HepG2 (cell line): ENCODE data around the gene TTYH2. TPM values are rescaled to one million over a fixed set of nuclear protein-coding genes. Genes with fewer than 3 reads are reported as not detected.

Experiments
- ATAC-seq: fragments of 200-7000 bp; cut with Tn5 transposase; 3 replicates; pipeline ENCODE4 v1.9.1; 2020; ENCODE audit warnings: mild to moderate bottlenecking, moderate library complexity
- BruUV-seq: library from RNA; stranded (reverse); fragments of 400-500 nt; replicated peaks from 2 replicates; lab custom pipeline; 2021; lab: Mats Ljungman, UMichigan
- CTCF ChIA-PET: fragments of 300-600 bp; formaldehyde crosslinking; extraction: SDS; loops from one replicate; lab custom pipeline; 2021; ENCODE audit warnings: low total read pairs, inconsistent platforms, low intra/inter-chr PET ratio; lab: Yijun Ruan, JAX
- POLR2A ChIA-PET: fragments of 350-600 bp; sonication (Branson Sonifier 250); formaldehyde crosslinking; loops from one replicate; lab custom pipeline; 2020; ENCODE audit warnings: antibody characterized with exemption, inconsistent platforms; lab: Yijun Ruan, JAX
- DNase-seq: peaks from one replicate; pipeline ENCODE4 v3.0.0-alpha.2; 2015; ENCODE audit warnings: low spot score
- FAIRE-seq: peaks from 3 replicates; lab custom pipeline; 2011; peaks lifted over from hg19 to GRCh38; lab: Jason Lieb, UNC
- H2AFZ ChIP-seq: one replicate; pipeline ENCODE4 v1.6.1; 2011; ENCODE audit warnings: low read length, inconsistent platforms
- H3K27ac ChIP-seq: fragments of 300-600 bp; 3 replicates; pipeline ENCODE4 v1.8.0; 2011; ENCODE audit warnings: mixed run types, mild to moderate bottlenecking, mixed read lengths, low read length, inconsistent platforms; ENCODE audit not compliant: insufficient read depth; ENCODE audit errors: extremely low read length
- H3K27me3 ChIP-seq, 2 experiments: fragments of 200-600 bp in 1 of 2; 2 replicates in 1 of 2; 3 replicates in 1 of 2; pipeline versions ENCODE4 v1.6.0 to v1.8.0; 2011; ENCODE audit warnings: low read length in 2 of 2, mild to moderate bottlenecking in 2 of 2, moderate library complexity in 2 of 2, inconsistent platforms in 1 of 2; ENCODE audit not compliant: insufficient read depth in 2 of 2, control insufficient read depth in 1 of 2
- H3K36me3 ChIP-seq, 2 experiments: fragments of 200-600 bp in 1 of 2; replicated peaks in 1 of 2; 2 replicates in 1 of 2; 3 replicates in 1 of 2; pipeline versions ENCODE4 v1.5.1 to v1.8.0; 2011; ENCODE audit warnings: low read length in 2 of 2, inconsistent platforms in 1 of 2; ENCODE audit not compliant: insufficient read depth in 2 of 2, control insufficient read depth in 1 of 2
- H3K4me1 ChIP-seq: 2 replicates; pipeline ENCODE4 v1.5.1; 2012; ENCODE audit warnings: low read length, inconsistent platforms; ENCODE audit not compliant: insufficient read depth
- H3K4me2 ChIP-seq: 2 replicates; pipeline ENCODE4 v1.6.0; 2011; ENCODE audit warnings: low read depth, low read length, inconsistent platforms
- H3K4me3 ChIP-seq, 3 experiments: fragments of 200-600 bp in 1 of 3; sonication (generic), shearing (Covaris generic) in 1 of 3; replicated peaks in 1 of 3; 2 replicates each; pipeline ENCODE4 v1.5.1; 2011 to 2016; ENCODE audit warnings: low read length in 3 of 3, inconsistent platforms in 2 of 3, low read depth in 2 of 3, mild to moderate bottlenecking in 2 of 3, control low read depth in 1 of 3, mixed read lengths in 1 of 3; ENCODE audit not compliant: insufficient read depth in 1 of 3
- H3K79me2 ChIP-seq: one replicate; pipeline ENCODE4 v1.6.1; 2011; ENCODE audit warnings: low read length, inconsistent platforms; ENCODE audit not compliant: insufficient read depth
- H3K9ac ChIP-seq: 2 replicates; pipeline ENCODE4 v1.6.0; 2011; ENCODE audit warnings: mild to moderate bottlenecking, low read depth, low read length, inconsistent platforms; ENCODE audit not compliant: insufficient read depth
- H3K9me3 ChIP-seq: 2 replicates; pipeline ENCODE4 v1.5.1; 2012; ENCODE audit warnings: mild to moderate bottlenecking, low read length
- H4K20me1 ChIP-seq: 2 replicates; pipeline ENCODE4 v1.6.0; 2011; ENCODE audit warnings: inconsistent platforms, mild to moderate bottlenecking, low read length, moderate library complexity; ENCODE audit not compliant: insufficient read depth
- GLI4 ChIP-seq: sonication (generic); formaldehyde crosslinking; IDR thresholded peaks from 2 replicates; pipeline ENCODE4 v1.5.1; 2020; ENCODE audit warnings: missing genetic modification reagents, mild to moderate bottlenecking, moderate library complexity, borderline replicate concordance
- NPAS2 ChIP-seq: sonication (generic); formaldehyde crosslinking; IDR thresholded peaks from 2 replicates; pipeline ENCODE4 v1.8.0; 2022; ENCODE audit warnings: mild to moderate bottlenecking, missing genetic modification reagents, borderline replicate concordance
- PCBP2 ChIP-seq: fragments of 200-400 bp; formaldehyde crosslinking; optimal IDR thresholded peaks from 2 replicates; pipeline ENCODE3; 2018; ENCODE audit warnings: low read length, low read depth; ENCODE audit not compliant: poor library complexity, severe bottlenecking
- RAD21 ChIP-seq: fragments of 450-650 bp; formaldehyde crosslinking; IDR thresholded peaks from 2 replicates; pipeline ENCODE4 v1.5.0; 2020; ENCODE audit warnings: mild to moderate bottlenecking
- REPIN1 ChIP-seq: sonication (generic); formaldehyde crosslinking; IDR thresholded peaks from 2 replicates; pipeline ENCODE4 v1.8.0; 2022; ENCODE audit warnings: missing genetic modification reagents, low read depth, mild to moderate bottlenecking, borderline replicate concordance
- SAP130 ChIP-seq: IDR thresholded peaks from 2 replicates; pipeline ENCODE4 v1.6.1; 2016; ENCODE audit warnings: low read depth
- SMC3 ChIP-seq: IDR thresholded peaks from 2 replicates; pipeline ENCODE4 v1.6.1; 2011; ENCODE audit warnings: low read length, improper control_type of control experiment
- SRF ChIP-seq: IDR thresholded peaks from 2 replicates; pipeline ENCODE4 v1.6.1; 2011; ENCODE audit warnings: mild to moderate bottlenecking, low read depth, low read length, moderate library complexity
- STAG1 ChIP-seq: sonication (generic); formaldehyde crosslinking; IDR thresholded peaks from 2 replicates; pipeline ENCODE4 v1.4.0; 2020; ENCODE audit warnings: missing genetic modification reagents
- XRCC5 ChIP-seq: fragments of 200-400 bp; formaldehyde crosslinking; optimal IDR thresholded peaks from 2 replicates; pipeline ENCODE3; 2017; ENCODE audit warnings: mild to moderate bottlenecking, low read length
- ZNF780A ChIP-seq: sonication (generic); formaldehyde crosslinking; IDR thresholded peaks from 2 replicates; pipeline ENCODE4 v1.8.0; 2022; ENCODE audit warnings: mild to moderate bottlenecking, missing genetic modification reagents, moderate library complexity
- ZNF782 ChIP-seq: sonication (generic); formaldehyde crosslinking; IDR thresholded peaks from 2 replicates; pipeline ENCODE4 v1.4.0; 2020; ENCODE audit warnings: missing genetic modification reagents, mild to moderate bottlenecking, borderline replicate concordance
- ZNF816 ChIP-seq: sonication (generic); formaldehyde crosslinking; IDR thresholded peaks from 2 replicates; pipeline ENCODE4 v1.8.0; 2022; ENCODE audit warnings: missing genetic modification reagents, mild to moderate bottlenecking, borderline replicate concordance
- WGBS: methylation state at CpG from one replicate; pipeline ENCODE4 v1.1.6; 2017; ENCODE audit warnings: low lambda C conversion rate; 5-methylcytosine and 5-hydroxymethylcytosine counted together
- in situ Hi-C: cut with HindIII; loops from 2 replicates; pipeline ENCODE4 v1.10.0; 2017; ENCODE audit warnings: low pct_unique_long_range_greater_than_20kb; ENCODE audit not compliant: extremely low pct_ligation_motif_present
- intact Hi-C: fragments of 100-400 bp; cut with micrococcal nuclease; formaldehyde crosslinking; loops from one replicate; pipeline ENCODE4 v1.10.0; 2022; ENCODE audit not compliant: unreplicated experiment
- polyA plus RNA-seq, 8 experiments: library from polyadenylated mRNA; depleted of rRNA in 3 of 8; stranded (reverse) in 7 of 8; unstranded in 1 of 8; fragments of >200 nt; fragmentation: Illumina TruSeq in 4 of 8; extraction: Trizol in 4 of 8; gene quantifications; 2 replicates each; pipeline versions ENCODE4 v1.2.1 to v1.2.3, GENCODE V29; 2011 to 2016; ENCODE audit warnings: low read depth in 4 of 8, missing spikeins in 1 of 8, mixed read lengths in 1 of 8; ENCODE audit not compliant: insufficient read depth in 1 of 8
- total RNA-seq, 5 experiments: library from RNA; depleted of rRNA; stranded (reverse); fragments of >200 nt; fragmentation: Illumina TruSeq; extraction: Trizol; gene quantifications; 2 replicates each; pipeline ENCODE4 v1.2.3, GENCODE V29; 2016; ENCODE audit warnings: low read depth in 1 of 5
- TF ChIP-seq, protein P1 (sequence below): sonication (generic); formaldehyde crosslinking; IDR thresholded peaks from 2 replicates; pipeline ENCODE4 v1.5.1; 2020; ENCODE audit warnings: missing genetic modification reagents, mild to moderate bottlenecking, borderline replicate concordance
- TF ChIP-seq, protein P2 (sequence below): sonication (generic); formaldehyde crosslinking; IDR thresholded peaks from 2 replicates; pipeline ENCODE4 v1.4.0; 2020; ENCODE audit warnings: missing genetic modification reagents, borderline replicate concordance
- TF ChIP-seq, protein P3 (sequence below): sonication (generic); formaldehyde crosslinking; IDR thresholded peaks from 2 replicates; pipeline ENCODE4 v1.5.0; 2020; ENCODE audit warnings: mild to moderate bottlenecking, missing genetic modification reagents, moderate library complexity
- TF ChIP-seq, protein P4 (sequence below): sonication (generic); formaldehyde crosslinking; IDR thresholded peaks from 2 replicates; pipeline ENCODE4 v1.4.0; 2020; ENCODE audit warnings: missing genetic modification reagents, low read depth, mild to moderate bottlenecking, borderline replicate concordance

The TTYH2 gene
- total and polyA plus RNA-seq, 2 of the 13 experiments (the other 11 are each of a cell fraction or from before 2014, with no cell fraction given), result 0.77 to 0.96 TPM

DNA sequence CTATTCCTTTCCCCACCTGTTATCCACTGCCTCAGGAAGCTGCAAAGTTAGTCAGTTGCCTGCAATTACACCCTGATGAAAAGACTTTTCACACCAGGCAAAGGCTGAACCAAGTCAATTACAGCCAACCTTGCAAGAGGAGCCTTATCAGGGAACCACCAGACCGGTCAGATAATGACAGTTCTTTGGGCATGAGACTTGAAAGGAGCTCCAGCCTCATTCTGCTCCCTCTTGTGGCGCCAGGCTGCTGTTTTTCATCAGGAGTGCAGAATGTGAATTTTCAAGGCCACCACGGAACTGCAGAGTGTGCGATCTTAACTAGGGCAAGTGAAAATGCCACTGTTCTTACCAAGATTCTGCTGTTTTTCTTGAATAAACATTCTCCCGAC lies 83.2 kb downstream of the TTYH2 start:
- H2AFZ ChIP-seq, result no peak overlapping the region
- FAIRE-seq, result peak; percentile 70
- peak; percentile 87 for ATAC-seq
- 5% methylated on average over 5 of the region's 5 CpGs for WGBS
- intact Hi-C loops, result loop anchor here (1.0 kb wide), 1 partner anchor 83 kb away; the partner anchor contains the start of gene TTYH2
- H4K20me1 ChIP-seq, result no peaks in the 10 kb centered on the region
- no peak overlapping the region for H3K27ac ChIP-seq
- peak; percentile 65 for DNase-seq
- CTCF ChIA-PET, result no interaction called here
- no peak for TF ChIP-seq PCBP2
- TF ChIP-seq, protein P1, sequence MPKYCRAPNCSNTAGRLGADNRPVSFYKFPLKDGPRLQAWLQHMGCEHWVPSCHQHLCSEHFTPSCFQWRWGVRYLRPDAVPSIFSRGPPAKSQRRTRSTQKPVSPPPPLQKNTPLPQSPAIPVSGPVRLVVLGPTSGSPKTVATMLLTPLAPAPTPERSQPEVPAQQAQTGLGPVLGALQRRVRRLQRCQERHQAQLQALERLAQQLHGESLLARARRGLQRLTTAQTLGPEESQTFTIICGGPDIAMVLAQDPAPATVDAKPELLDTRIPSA (CRISPR knock-in tag), result no peak
- TF ChIP-seq ZNF816 (CRISPR knock-in tag), result no peak
- peak; percentile 41 for TF ChIP-seq STAG1 (CRISPR knock-in tag)
- no peak for TF ChIP-seq GLI4 (CRISPR knock-in tag)
- TF ChIP-seq ZNF782 (CRISPR knock-in tag), result no peak
- TF ChIP-seq REPIN1 (CRISPR knock-in tag), result 0 out of 2 replicates have a peak, but pooled peaks have one; percentile 26
- peak; percentile 83 for TF ChIP-seq XRCC5
- TF ChIP-seq, protein P2, sequence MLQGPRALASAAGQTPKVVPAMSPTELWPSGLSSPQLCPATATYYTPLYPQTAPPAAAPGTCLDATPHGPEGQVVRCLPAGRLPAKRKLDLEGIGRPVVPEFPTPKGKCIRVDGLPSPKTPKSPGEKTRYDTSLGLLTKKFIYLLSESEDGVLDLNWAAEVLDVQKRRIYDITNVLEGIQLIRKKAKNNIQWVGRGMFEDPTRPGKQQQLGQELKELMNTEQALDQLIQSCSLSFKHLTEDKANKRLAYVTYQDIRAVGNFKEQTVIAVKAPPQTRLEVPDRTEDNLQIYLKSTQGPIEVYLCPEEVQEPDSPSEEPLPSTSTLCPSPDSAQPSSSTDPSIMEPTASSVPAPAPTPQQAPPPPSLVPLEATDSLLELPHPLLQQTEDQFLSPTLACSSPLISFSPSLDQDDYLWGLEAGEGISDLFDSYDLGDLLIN, result no peak
- TF ChIP-seq, protein P3, sequence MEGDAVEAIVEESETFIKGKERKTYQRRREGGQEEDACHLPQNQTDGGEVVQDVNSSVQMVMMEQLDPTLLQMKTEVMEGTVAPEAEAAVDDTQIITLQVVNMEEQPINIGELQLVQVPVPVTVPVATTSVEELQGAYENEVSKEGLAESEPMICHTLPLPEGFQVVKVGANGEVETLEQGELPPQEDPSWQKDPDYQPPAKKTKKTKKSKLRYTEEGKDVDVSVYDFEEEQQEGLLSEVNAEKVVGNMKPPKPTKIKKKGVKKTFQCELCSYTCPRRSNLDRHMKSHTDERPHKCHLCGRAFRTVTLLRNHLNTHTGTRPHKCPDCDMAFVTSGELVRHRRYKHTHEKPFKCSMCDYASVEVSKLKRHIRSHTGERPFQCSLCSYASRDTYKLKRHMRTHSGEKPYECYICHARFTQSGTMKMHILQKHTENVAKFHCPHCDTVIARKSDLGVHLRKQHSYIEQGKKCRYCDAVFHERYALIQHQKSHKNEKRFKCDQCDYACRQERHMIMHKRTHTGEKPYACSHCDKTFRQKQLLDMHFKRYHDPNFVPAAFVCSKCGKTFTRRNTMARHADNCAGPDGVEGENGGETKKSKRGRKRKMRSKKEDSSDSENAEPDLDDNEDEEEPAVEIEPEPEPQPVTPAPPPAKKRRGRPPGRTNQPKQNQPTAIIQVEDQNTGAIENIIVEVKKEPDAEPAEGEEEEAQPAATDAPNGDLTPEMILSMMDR, result peak; percentile 75
- TF ChIP-seq SRF, result no peak
- peak; percentile 63 for TF ChIP-seq SMC3
- TF ChIP-seq RAD21, result 0 out of 2 replicates have a peak, but pooled peaks have one; percentile 24
- TF ChIP-seq NPAS2, result no peak
- no peak for TF ChIP-seq ZNF780A (CRISPR knock-in tag)
- peak; percentile 23; the same call in 1 of the 2 replicates for TF ChIP-seq SAP130 (CRISPR knock-in tag)
- TF ChIP-seq, protein P4, sequence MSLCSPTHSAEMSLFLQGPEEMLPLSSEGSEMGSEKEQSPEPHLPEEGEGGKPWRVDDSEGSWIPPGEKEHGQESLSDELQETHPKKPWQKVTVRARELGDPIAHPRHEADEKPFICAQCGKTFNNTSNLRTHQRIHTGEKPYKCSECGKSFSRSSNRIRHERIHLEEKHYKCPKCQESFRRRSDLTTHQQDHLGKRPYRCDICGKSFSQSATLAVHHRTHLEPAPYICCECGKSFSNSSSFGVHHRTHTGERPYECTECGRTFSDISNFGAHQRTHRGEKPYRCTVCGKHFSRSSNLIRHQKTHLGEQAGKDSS (CRISPR knock-in tag), result no peak; the same call in 1 of the 2 replicates
- no peaks in the 10 kb centered on the region for H3K36me3 ChIP-seq
- no peak overlapping the region for H3K4me3 ChIP-seq
- no peak overlapping the region for H3K4me2 ChIP-seq
- H3K4me1 ChIP-seq, result peaks cover 8% of the 10 kb centered on the region; the same call in 1 of the 2 replicates
- in situ Hi-C loops, result no loop called here
- H3K9ac ChIP-seq, result no peak overlapping the region
- H3K9me3 ChIP-seq, result no peaks in the 10 kb centered on the region
- BruUV-seq, result no TSS peak
- H3K27me3 ChIP-seq, result peaks cover 10 to 18% of the 10 kb centered on the region in 2 experiments
- POLR2A ChIA-PET, result interaction anchor here (0.6 to 1.0 kb wide), 3 partner anchors 9 to 85 kb away, joined by 3 read pairs; no protein-coding TSS in a partner anchor
- H3K79me2 ChIP-seq, result no peaks in the 10 kb centered on the region
